NB4 (cell line): Measurements from ENCODE around the gene CDK5RAP3.

Source experiments
- DNase-seq: peaks from one replicate; pipeline ENCODE4 v3.0.0; 2010; ENCODE audit warnings: low read depth
- H3K4me3 ChIP-seq: one replicate; pipeline ENCODE4 v1.5.1; 2011; ENCODE audit warnings: mild to moderate bottlenecking, low read depth, low read length, moderate library complexity
- CTCF ChIP-seq: IDR thresholded peaks from one replicate; pipeline ENCODE4 v1.5.1; 2012; ENCODE audit warnings: low read depth, low read length
- MAX ChIP-seq: IDR thresholded peaks from 2 replicates; pipeline ENCODE4 v1.6.1; 2011; ENCODE audit warnings: low read depth, low read length
- MYC ChIP-seq: IDR thresholded peaks from 2 replicates; pipeline ENCODE4 v1.6.1; 2011; ENCODE audit warnings: low read depth, low read length
- POLR2A ChIP-seq: IDR thresholded peaks from 2 replicates; pipeline ENCODE4 v1.6.1; 2011; ENCODE audit warnings: mild to moderate bottlenecking; ENCODE audit not compliant: insufficient read length; ENCODE audit errors: extremely low read depth

Gene CDK5RAP3

GRCh38 chr17:48002266-48002915 is 31.5 kb downstream of the CDK5RAP3 start:
- DNase-seq, result peak; percentile 90
- H3K4me3 ChIP-seq, result peak overlapping the region; percentile 30
- TF ChIP-seq POLR2A, result no peak
- TF ChIP-seq MAX, result peak; percentile 39; the same call in 1 of the 2 replicates
- TF ChIP-seq MYC, result peak; percentile 76
- TF ChIP-seq CTCF, result no peak

- H3K4me3 ChIP-seq, result no peak overlapping the region
- DNase-seq, result no peak
- TF ChIP-seq MAX (no peak), POLR2A (no peak), CTCF (no peak), MYC (no peak)
Observed at GRCh38 chr17:48002916-48003416, 32.1 kb downstream of the CDK5RAP3 start.

- no peak for DNase-seq
- TF ChIP-seq POLR2A (no peak), CTCF (no peak), MYC (no peak), MAX (no peak)
- H3K4me3 ChIP-seq, result no peak overlapping the region
Observed at GRCh38 chr17:48003417-48004151, 32.7 kb downstream of the CDK5RAP3 start.

- TF ChIP-seq CTCF, result no peak
- no peak for TF ChIP-seq MYC
- no peak for TF ChIP-seq POLR2A
- no peak for TF ChIP-seq MAX
- no peak for DNase-seq
- no peak overlapping the region for H3K4me3 ChIP-seq
Observed at GRCh38 chr17:48004983-48005382, 34.1 kb downstream of the CDK5RAP3 start.

- no peak overlapping the region for H3K4me3 ChIP-seq
- no peak for TF ChIP-seq MAX
- TF ChIP-seq MYC, result no peak
- TF ChIP-seq CTCF, result no peak
- DNase-seq, result no peak
Observed at GRCh38 chr17:48006936-48007709, 36.2 kb downstream of the CDK5RAP3 start.
